Activated CD4-positive, alpha-beta T cell treated with anti-CD3 and anti-CD28 coated beads for 24 hours (primary cell): Measurements from ENCODE around the gene RPUSD4.

Experiments used
- DNase-seq, 2 donors: peaks; one replicate each; pipeline ENCODE4 v3.0.0-alpha.2; 2020; ENCODE audit warnings: low read depth in 2 of 2

The RPUSD4 gene

GRCh38 chr11:126212089-126212660 is 725 bp upstream of the RPUSD4 start:
- DNase-seq = no peak

- DNase-seq = no peak
These were observed 597 bp downstream of the RPUSD4 start for GRCh38 chr11:126210871-126211235.

- DNase-seq = no peak
These were observed 3.6 kb downstream of the RPUSD4 start for GRCh38 chr11:126207896-126208295.

- DNase-seq = no peak
These were observed 6.1 kb downstream of the RPUSD4 start for GRCh38 chr11:126205359-126205758.

GRCh38 chr11:126202646-126203359 is 8.6 kb downstream of the RPUSD4 start:
- DNase-seq = no peak

- DNase-seq = no peak
These were observed 12.8 kb downstream of the RPUSD4 start for GRCh38 chr11:126198648-126199047.

GRCh38 chr11:126197277-126197939 is 14.0 kb downstream of the RPUSD4 start:
- no peak for DNase-seq

- DNase-seq = no peak
These were observed 16.3 kb downstream of the RPUSD4 start for GRCh38 chr11:126195119-126195518.

- DNase-seq = no peak
These were observed 17.3 kb downstream of the RPUSD4 start for GRCh38 chr11:126194121-126194543.

- no peak for DNase-seq
These were observed 18.4 kb downstream of the RPUSD4 start for GRCh38 chr11:126193038-126193478.

GRCh38 chr11:126192361-126192760 is 19.1 kb downstream of the RPUSD4 start:
- no peak for DNase-seq

GRCh38 chr11:126191379-126192073 is 19.9 kb downstream of the RPUSD4 start:
- DNase-seq = no peak

- DNase-seq = no peak
These were observed 20.7 kb downstream of the RPUSD4 start for GRCh38 chr11:126190792-126191191.

GRCh38 chr11:126189109-126189929 is 22.1 kb downstream of the RPUSD4 start:
- no peak for DNase-seq

GRCh38 chr11:126188332-126189108 is 22.9 kb downstream of the RPUSD4 start:
- DNase-seq = no peak

- no peak for DNase-seq
These were observed 24.5 kb downstream of the RPUSD4 start for GRCh38 chr11:126186708-126187529.

- no peak for DNase-seq
These were observed 25.3 kb downstream of the RPUSD4 start for GRCh38 chr11:126186025-126186698.

- no peak for DNase-seq
These were observed 26.0 kb downstream of the RPUSD4 start for GRCh38 chr11:126185259-126186024.
